AG04450 (cell line): ENCODE data around the gene GARIN5B. TPM values are rescaled to one million over a fixed set of nuclear protein-coding genes. Genes with fewer than 3 reads are reported as not detected.

Experiments
- CTCF ChIA-PET: fragments of 300-600, 350-600 bp; formaldehyde crosslinking; extraction: SDS; loops from one replicate; lab custom pipeline; 2022; ENCODE audit warnings: antibody characterized with exemption, inconsistent platforms; lab: Charles Lee
- POLR2A ChIA-PET: fragments of 350-600 bp; formaldehyde crosslinking; extraction: SDS; loops from one replicate; lab custom pipeline; 2021; ENCODE audit warnings: antibody characterized with exemption, inconsistent platforms; lab: Yijun Ruan, JAX
- DNase-seq: peaks from one replicate; pipeline ENCODE4 v3.0.0-alpha.2; 2011; ENCODE audit warnings: low read depth, low spot score
- H3K27ac ChIP-seq: one replicate; pipeline ENCODE4 v1.5.1; 2012; ENCODE audit warnings: low read depth, low read length, control low read depth
- H3K27me3 ChIP-seq: one replicate; pipeline ENCODE4 v1.6.0; 2012; ENCODE audit warnings: low read length; ENCODE audit not compliant: control insufficient read depth, insufficient read depth
- H3K4me3 ChIP-seq: 2 replicates; pipeline ENCODE4 v1.5.1; 2011; ENCODE audit warnings: mild to moderate bottlenecking, low read depth, low read length, control low read depth
- H3K9me3 ChIP-seq: 2 replicates; pipeline ENCODE4 v1.5.1; 2012; ENCODE audit warnings: low read length; ENCODE audit not compliant: control insufficient read depth, insufficient read depth
- polyA plus RNA-seq: library from polyadenylated mRNA; depleted of rRNA; stranded (reverse); fragments of >200 nt; gene quantifications from 2 replicates; pipeline ENCODE4 v1.2.3, GENCODE V29; 2011
- TF ChIP-seq, protein P1 (sequence below): IDR thresholded peaks from 2 replicates; pipeline ENCODE4 v1.5.1; 2011; ENCODE audit warnings: low read depth, low read length, control low read depth, inconsistent platforms

GARIN5B gene
- polyA plus RNA-seq, 1 experiment: not detected

GRCh38 chr19:55322204-55322885 lies 40.7 kb downstream of the GARIN5B start:
- no peak overlapping the region for H3K4me3 ChIP-seq
- no peak for DNase-seq
- ChIA-PET POLR2A (interaction anchor here (0.6 to 2.0 kb wide), 4 partner anchors 9 to 85 kb away, joined by 3 to 7 read pairs (median 4); partner anchors contain the start of genes KMT5C and UBE2S), CTCF (interaction anchor here (1.0 to 1.4 kb wide), 3 partner anchors 21 to 182 kb away, joined by 3 to 6 read pairs (median 3); no protein-coding TSS in a partner anchor)
- peaks cover 15% of the 10 kb centered on the region for H3K27me3 ChIP-seq
- TF ChIP-seq, protein P1, sequence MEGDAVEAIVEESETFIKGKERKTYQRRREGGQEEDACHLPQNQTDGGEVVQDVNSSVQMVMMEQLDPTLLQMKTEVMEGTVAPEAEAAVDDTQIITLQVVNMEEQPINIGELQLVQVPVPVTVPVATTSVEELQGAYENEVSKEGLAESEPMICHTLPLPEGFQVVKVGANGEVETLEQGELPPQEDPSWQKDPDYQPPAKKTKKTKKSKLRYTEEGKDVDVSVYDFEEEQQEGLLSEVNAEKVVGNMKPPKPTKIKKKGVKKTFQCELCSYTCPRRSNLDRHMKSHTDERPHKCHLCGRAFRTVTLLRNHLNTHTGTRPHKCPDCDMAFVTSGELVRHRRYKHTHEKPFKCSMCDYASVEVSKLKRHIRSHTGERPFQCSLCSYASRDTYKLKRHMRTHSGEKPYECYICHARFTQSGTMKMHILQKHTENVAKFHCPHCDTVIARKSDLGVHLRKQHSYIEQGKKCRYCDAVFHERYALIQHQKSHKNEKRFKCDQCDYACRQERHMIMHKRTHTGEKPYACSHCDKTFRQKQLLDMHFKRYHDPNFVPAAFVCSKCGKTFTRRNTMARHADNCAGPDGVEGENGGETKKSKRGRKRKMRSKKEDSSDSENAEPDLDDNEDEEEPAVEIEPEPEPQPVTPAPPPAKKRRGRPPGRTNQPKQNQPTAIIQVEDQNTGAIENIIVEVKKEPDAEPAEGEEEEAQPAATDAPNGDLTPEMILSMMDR: no peak
- H3K9me3 ChIP-seq: no peaks in the 10 kb centered on the region
- no peak overlapping the region for H3K27ac ChIP-seq

DNA sequence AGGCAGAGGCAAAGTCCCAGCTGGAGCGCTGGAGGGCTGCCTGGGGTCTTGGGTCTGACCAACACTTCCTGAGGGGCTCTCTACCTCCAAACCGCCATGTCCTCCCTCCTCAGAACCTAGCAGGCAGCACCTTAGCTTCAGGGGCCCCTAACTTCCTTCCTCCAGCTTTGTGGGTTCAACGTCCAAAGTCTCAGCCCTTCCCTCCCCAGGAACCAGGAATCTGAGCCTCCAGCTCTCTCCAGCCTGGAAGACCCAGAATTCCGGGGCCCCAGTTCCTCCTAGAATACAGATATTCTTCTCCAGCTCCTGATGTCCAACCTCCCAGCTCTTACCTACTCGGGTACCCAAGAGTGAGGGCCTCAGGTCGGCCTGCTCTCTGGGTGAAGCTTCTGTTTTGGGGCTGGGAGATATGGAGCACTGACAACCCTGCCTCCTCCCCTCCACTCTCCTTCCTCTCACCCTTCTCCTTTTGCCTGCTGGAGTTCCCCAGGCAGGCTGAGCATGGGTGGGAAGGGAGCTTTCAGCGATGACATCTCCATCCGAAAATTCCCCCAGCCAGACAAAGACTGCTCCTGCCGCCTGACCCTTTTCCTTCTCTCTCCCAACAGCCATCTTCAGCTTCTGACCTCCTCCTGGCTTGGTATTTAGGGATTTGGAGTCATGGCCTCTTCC lies 41.5 kb downstream of the GARIN5B start:
- CTCF ChIA-PET: interaction anchor here (0.5 to 1.4 kb wide), 6 partner anchors 19 to 309 kb away, joined by 3 to 6 read pairs (median 4); no protein-coding TSS in a partner anchor
- POLR2A ChIA-PET: interaction anchor here (1.2 to 2.0 kb wide), 2 partner anchors 8 to 18 kb away, joined by 3 to 7 read pairs; partner anchors contain the start of gene KMT5C
- no peak for DNase-seq
- Histone ChIP-seq H3K9me3 (peaks cover 1% of the 10 kb centered on the region; the same call in 1 of the 2 replicates), H3K4me3 (no peak overlapping the region), H3K27me3 (peaks cover 15% of the 10 kb centered on the region), H3K27ac (no peak overlapping the region)
- TF ChIP-seq, protein P1: no peak

DNA sequence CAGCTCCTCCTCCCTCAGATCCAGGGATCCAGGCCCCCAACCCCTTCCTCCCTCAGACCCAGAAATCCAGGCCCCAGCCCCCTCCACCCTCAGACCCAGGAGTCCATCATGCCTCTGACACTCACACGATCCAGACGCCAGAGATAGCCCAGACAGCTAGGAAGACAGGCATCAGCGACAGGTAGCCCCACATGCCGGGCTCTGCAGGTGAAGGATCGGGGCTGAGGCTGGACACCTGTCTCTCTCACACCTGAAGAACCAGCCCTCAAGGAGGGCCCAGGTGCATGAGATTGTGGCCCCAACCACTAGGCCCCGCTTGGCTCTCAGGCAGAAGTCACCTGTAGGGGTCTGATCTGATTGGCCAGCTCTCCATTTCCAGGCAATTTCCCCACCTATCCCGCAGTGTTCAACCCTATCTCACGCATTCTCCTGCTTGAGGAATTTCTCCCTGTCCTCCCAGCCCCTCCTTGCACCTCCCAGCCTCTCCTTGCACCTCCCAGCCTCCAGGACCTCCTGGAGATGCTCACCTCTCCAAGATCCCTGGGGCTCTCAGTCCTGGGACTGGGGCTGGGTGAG lies 42.1 kb downstream of the GARIN5B start:
- ChIA-PET CTCF (interaction anchor here (0.5 to 1.2 kb wide), 3 partner anchors 19 to 310 kb away, joined by 3 to 5 read pairs (median 4); no protein-coding TSS in a partner anchor), POLR2A (interaction anchor here (0.5 to 2.0 kb wide), 2 partner anchors 18 to 72 kb away, joined by 7 to 8 read pairs; partner anchors contain the start of gene KMT5C)
- TF ChIP-seq, protein P1: no peak
- Histone ChIP-seq H3K27me3 (peaks cover 15% of the 10 kb centered on the region), H3K9me3 (peaks cover 5% of the 10 kb centered on the region), H3K4me3 (no peak overlapping the region), H3K27ac (no peak overlapping the region)
- DNase-seq: no peak

GRCh38 chr19:55319785-55320184 lies 43.3 kb downstream of the GARIN5B start:
- DNase-seq: no peak
- TF ChIP-seq, protein P1: no peak
- H3K27ac ChIP-seq: no peak overlapping the region
- ChIA-PET CTCF (no interaction called here), POLR2A (interaction anchor here (0.7 kb wide), 1 partner anchor 17 kb away, joined by 6 read pairs; no protein-coding TSS in a partner anchor)
- peaks cover 6% of the 10 kb centered on the region for H3K9me3 ChIP-seq
- H3K27me3 ChIP-seq: peaks cover 12% of the 10 kb centered on the region
- H3K4me3 ChIP-seq: no peak overlapping the region
